Hepatocyte (in vitro differentiated cells): ENCODE measurements around the gene PRKAR1B. TPM values are rescaled to one million over a fixed set of nuclear protein-coding genes. Genes with fewer than 3 reads are reported as not detected.

ENCODE experiments used
- DNase-seq: peaks from one replicate; pipeline ENCODE4 v3.0.0-alpha.2; 2016; ENCODE audit warnings: low spot score
- H2AFZ ChIP-seq: fragments of 200-600 bp; sonication (generic); 2 replicates; pipeline ENCODE4 v1.6.0; 2016; ENCODE audit warnings: antibody characterized with exemption, mild to moderate bottlenecking
- H3K27ac ChIP-seq: fragments of 200-600 bp; sonication (generic); 2 replicates; pipeline ENCODE4 v1.5.1; 2016; ENCODE audit warnings: mild to moderate bottlenecking
- H3K27me3 ChIP-seq: fragments of 200-600 bp; sonication (generic); 2 replicates; pipeline ENCODE4 v1.6.1; 2016
- H3K36me3 ChIP-seq: fragments of 200-600 bp; sonication (generic); replicated peaks from 2 replicates; pipeline ENCODE4 v1.5.1; 2016; ENCODE audit warnings: low read depth; ENCODE audit not compliant: insufficient read depth
- H3K4me1 ChIP-seq: fragments of 200-600 bp; sonication (generic); 2 replicates; pipeline ENCODE4 v1.5.1; 2016; ENCODE audit warnings: mild to moderate bottlenecking, moderate library complexity; ENCODE audit not compliant: insufficient read depth
- H3K4me2 ChIP-seq: fragments of 200-600 bp; sonication (generic); 2 replicates; pipeline ENCODE4 v1.6.0; 2016
- H3K4me3 ChIP-seq: fragments of 200-600 bp; sonication (generic); 2 replicates; pipeline ENCODE4 v1.5.1; 2016; ENCODE audit warnings: mild to moderate bottlenecking
- H3K79me2 ChIP-seq: fragments of 200-600 bp; sonication (generic); 2 replicates; pipeline ENCODE4 v1.6.0; 2017; ENCODE audit warnings: mild to moderate bottlenecking
- H3K9me2 ChIP-seq: fragments of 200-600 bp; sonication (generic); replicated peaks from 2 replicates; pipeline ENCODE4 v1.6.0; 2017; ENCODE audit warnings: mild to moderate bottlenecking; ENCODE audit not compliant: insufficient read depth
- H3K9me3 ChIP-seq: fragments of 200-600 bp; sonication (generic); 2 replicates; pipeline ENCODE4 v1.5.1; 2016; ENCODE audit warnings: low read depth, mild to moderate bottlenecking
- H4K20me1 ChIP-seq: fragments of 200-600 bp; sonication (generic); 2 replicates; pipeline ENCODE4 v1.6.0; 2016; ENCODE audit warnings: mild to moderate bottlenecking; ENCODE audit not compliant: insufficient read depth, poor library complexity, severe bottlenecking
- CTCF ChIP-seq: fragments of 200-600 bp; sonication (generic); IDR thresholded peaks from 2 replicates; pipeline ENCODE4 v1.5.1; 2016; ENCODE audit warnings: antibody characterized with exemption, mild to moderate bottlenecking; ENCODE audit not compliant: poor library complexity
- EZH2 ChIP-seq: fragments of 200-600 bp; sonication (generic); IDR thresholded peaks from 2 replicates; pipeline ENCODE4 v1.6.1; 2016; ENCODE audit warnings: antibody characterized with exemption, mild to moderate bottlenecking, borderline replicate concordance
- EZH2phosphoT487 ChIP-seq: fragments of 200-600 bp; sonication (generic); IDR thresholded peaks from one replicate; pipeline ENCODE4 v1.6.1; 2018; ENCODE audit warnings: antibody characterized with exemption, mild to moderate bottlenecking, low read depth, moderate library complexity; ENCODE audit not compliant: unreplicated experiment, severe bottlenecking
- WGBS: methylation state at CpG from one replicate; pipeline ENCODE4 v1.1.6; 2016; ENCODE audit warnings: low lambda C conversion rate; ENCODE audit errors: missing lambda C conversion rate; 5-methylcytosine and 5-hydroxymethylcytosine counted together
- polyA plus RNA-seq: library from polyadenylated mRNA; unstranded; fragments of >200 nt; fragmentation: Nextera tagmentation; extraction: Ambion mirVana; gene quantifications from 2 replicates; pipeline ENCODE4 v1.2.1, GENCODE V29; 2016
- total RNA-seq: library from RNA; depleted of rRNA; stranded (reverse); fragments of >200 nt; gene quantifications from 2 replicates; pipeline ENCODE4 v1.2.3, GENCODE V29; 2014

PRKAR1B gene
- total and polyA plus RNA-seq, 2 experiments from 2014 or later: 16.6 to 28.7 TPM

GRCh38 chr7:545470-545869, 181.6 kb downstream of the PRKAR1B start:
- Histone ChIP-seq H3K79me2 (no peaks in the 10 kb centered on the region), H3K27me3 (no peaks in the 10 kb centered on the region), H3K4me1 (peaks cover 11% of the 10 kb centered on the region), H3K4me3 (no peak overlapping the region), H2AFZ (no peak overlapping the region), H4K20me1 (no peaks in the 10 kb centered on the region), H3K4me2 (no peak overlapping the region), H3K9me3 (no peaks in the 10 kb centered on the region), H3K36me3 (no peaks in the 10 kb centered on the region), H3K9me2 (no peaks in the 10 kb centered on the region), H3K27ac (no peak overlapping the region)
- WGBS: 88% methylated on average over 16 of the region's 16 CpGs
- DNase-seq: no peak
- TF ChIP-seq EZH2 (no peak), EZH2phosphoT487 (no peak), CTCF (no peak)

- no peak for TF ChIP-seq CTCF
- TF ChIP-seq EZH2: no peak
- no peak for TF ChIP-seq EZH2phosphoT487
- WGBS: 91% methylated on average over 18 of the region's 18 CpGs
- H3K27ac ChIP-seq: no peak overlapping the region
- H2AFZ ChIP-seq: no peak overlapping the region
- H4K20me1 ChIP-seq: no peaks in the 10 kb centered on the region
- H3K4me1 ChIP-seq: peaks cover 19% of the 10 kb centered on the region
- H3K36me3 ChIP-seq: no peaks in the 10 kb centered on the region
- no peak overlapping the region for H3K4me3 ChIP-seq
- H3K9me2 ChIP-seq: no peaks in the 10 kb centered on the region
- DNase-seq: no peak
- no peak overlapping the region for H3K4me2 ChIP-seq
- no peaks in the 10 kb centered on the region for H3K9me3 ChIP-seq
- no peaks in the 10 kb centered on the region for H3K79me2 ChIP-seq
- H3K27me3 ChIP-seq: no peaks in the 10 kb centered on the region
These were observed 182.5 kb downstream of the PRKAR1B start for GRCh38 chr7:544338-545221.

GRCh38 chr7:543501-544337, 183.4 kb downstream of the PRKAR1B start:
- peaks cover 28% of the 10 kb centered on the region for H3K4me1 ChIP-seq
- DNase-seq: no peak
- 91% methylated on average over 18 of the region's 18 CpGs for WGBS
- H3K27ac ChIP-seq: no peak overlapping the region
- no peaks in the 10 kb centered on the region for H3K9me2 ChIP-seq
- no peak overlapping the region for H3K4me3 ChIP-seq
- H3K36me3 ChIP-seq: no peaks in the 10 kb centered on the region
- no peaks in the 10 kb centered on the region for H3K9me3 ChIP-seq
- no peaks in the 10 kb centered on the region for H4K20me1 ChIP-seq
- no peaks in the 10 kb centered on the region for H3K27me3 ChIP-seq
- TF ChIP-seq EZH2: no peak
- no peak for TF ChIP-seq CTCF
- TF ChIP-seq EZH2phosphoT487: no peak
- no peak overlapping the region for H2AFZ ChIP-seq
- H3K79me2 ChIP-seq: no peaks in the 10 kb centered on the region
- H3K4me2 ChIP-seq: no peak overlapping the region
